Measurements from ENCODE around the gene HEATR5A.
"Not testable (repeated sequence)": the region's sequence is repeated elsewhere in the genome, so short reads cannot be mapped to it uniquely, and the experiment has no call there.

HEATR5A gene

DNA sequence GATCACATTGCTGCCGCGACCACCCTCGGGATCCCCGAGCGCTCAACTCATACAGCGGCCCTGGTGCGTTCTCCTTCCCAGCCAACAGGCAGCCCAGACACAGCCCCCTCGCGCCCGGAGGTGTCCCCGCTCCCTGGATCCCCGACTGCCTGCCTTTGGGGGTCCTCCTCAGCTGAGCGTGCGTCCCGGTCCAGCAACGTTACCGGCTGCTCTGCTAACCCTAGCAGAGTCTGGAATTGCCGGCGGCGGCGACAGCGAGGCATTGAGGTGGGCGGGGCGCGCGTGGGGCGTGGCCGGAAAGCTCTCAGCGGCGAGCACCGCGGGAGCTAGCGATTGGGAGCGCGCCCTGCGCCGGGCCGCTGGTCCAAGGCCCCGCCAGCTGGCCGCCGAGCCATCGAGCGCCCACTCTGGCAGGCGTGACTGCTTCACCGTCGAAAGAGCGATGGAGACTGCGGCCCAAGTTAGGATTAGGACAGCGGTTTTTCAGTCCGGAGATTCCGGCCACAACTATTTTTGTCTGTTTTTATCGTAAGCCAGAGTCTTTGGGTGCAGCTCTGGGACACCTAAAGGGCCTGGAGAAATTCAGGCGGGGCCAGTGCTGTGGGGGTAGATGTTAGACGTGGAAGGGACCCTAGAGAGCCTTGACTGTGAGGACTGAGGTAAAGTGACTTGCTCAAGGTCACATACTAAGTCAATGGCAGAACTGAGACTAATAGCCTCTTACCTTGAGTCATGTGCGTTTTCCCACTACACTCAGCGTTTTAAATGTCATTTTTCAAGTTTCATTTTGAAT is at the start of gene HEATR5A:
Gene HEATR5A (minus strand): TSS at position 232 of the 793 bp plus-strand sequence. CDS start 17,575 bp downstream, outside the sequence.
- no peak for TF ChIP-seq ZFX (IDR thresholded peaks at IDR 0.05; ENCODE audit: borderline replicate concordance)
- TF ChIP-seq, protein P1, sequence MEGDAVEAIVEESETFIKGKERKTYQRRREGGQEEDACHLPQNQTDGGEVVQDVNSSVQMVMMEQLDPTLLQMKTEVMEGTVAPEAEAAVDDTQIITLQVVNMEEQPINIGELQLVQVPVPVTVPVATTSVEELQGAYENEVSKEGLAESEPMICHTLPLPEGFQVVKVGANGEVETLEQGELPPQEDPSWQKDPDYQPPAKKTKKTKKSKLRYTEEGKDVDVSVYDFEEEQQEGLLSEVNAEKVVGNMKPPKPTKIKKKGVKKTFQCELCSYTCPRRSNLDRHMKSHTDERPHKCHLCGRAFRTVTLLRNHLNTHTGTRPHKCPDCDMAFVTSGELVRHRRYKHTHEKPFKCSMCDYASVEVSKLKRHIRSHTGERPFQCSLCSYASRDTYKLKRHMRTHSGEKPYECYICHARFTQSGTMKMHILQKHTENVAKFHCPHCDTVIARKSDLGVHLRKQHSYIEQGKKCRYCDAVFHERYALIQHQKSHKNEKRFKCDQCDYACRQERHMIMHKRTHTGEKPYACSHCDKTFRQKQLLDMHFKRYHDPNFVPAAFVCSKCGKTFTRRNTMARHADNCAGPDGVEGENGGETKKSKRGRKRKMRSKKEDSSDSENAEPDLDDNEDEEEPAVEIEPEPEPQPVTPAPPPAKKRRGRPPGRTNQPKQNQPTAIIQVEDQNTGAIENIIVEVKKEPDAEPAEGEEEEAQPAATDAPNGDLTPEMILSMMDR (IDR thresholded peaks at IDR 0.05): peak; percentile 44
- H3K27ac ChIP-seq: peak within 1 kb of the TSS; percentile 77

DNA sequence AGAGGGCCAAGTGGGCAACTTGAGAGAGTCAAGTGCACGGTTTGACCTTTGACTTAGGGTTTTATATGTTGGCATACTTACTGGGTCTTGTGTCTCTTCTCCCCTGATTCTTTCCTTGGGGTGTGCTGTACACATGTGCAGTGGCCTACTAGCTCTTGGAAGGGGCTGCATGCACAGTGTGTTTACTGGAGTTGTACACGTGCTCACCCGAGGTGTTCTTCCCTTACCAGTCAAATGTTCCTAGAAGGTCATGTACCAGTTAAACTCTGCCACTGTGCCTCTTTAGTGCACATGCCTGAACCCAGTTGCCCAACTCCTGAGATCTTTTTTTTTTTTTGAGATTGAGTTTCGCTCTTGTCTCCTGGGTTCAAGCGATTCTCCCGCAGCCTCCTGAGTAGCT is 46.2 kb upstream of the HEATR5A start:
- no peak for TF ChIP-seq ZFX (IDR thresholded peaks at IDR 0.05; ENCODE audit: borderline replicate concordance)
- TF ChIP-seq, protein P1 (IDR thresholded peaks at IDR 0.05): no peak
- no peak overlapping the region for H3K27ac ChIP-seq

DNA sequence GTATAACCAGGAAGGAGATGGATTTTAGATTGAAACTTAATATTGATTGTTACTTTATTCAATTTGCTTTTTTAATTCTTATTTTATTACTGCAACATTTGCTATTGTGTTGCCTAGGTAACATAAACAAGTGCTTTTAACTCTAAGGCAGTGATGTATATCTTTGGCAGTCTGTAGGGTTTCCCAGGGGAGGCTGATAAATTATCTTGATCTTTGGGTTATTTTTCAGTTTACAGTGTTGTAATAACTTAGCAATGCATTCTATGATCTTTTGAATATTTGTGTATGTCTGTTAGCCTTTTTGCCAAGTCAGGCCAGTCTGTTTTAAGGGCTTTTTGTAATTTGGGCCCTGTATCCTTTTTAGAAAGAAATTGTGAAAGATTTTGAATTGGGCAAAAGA is 44.8 kb upstream of the HEATR5A start:
- H3K27ac ChIP-seq: no peak overlapping the region
- no peak for TF ChIP-seq ZFX (IDR thresholded peaks at IDR 0.05; ENCODE audit: borderline replicate concordance)
- TF ChIP-seq, protein P1 (IDR thresholded peaks at IDR 0.05): no peak

DNA sequence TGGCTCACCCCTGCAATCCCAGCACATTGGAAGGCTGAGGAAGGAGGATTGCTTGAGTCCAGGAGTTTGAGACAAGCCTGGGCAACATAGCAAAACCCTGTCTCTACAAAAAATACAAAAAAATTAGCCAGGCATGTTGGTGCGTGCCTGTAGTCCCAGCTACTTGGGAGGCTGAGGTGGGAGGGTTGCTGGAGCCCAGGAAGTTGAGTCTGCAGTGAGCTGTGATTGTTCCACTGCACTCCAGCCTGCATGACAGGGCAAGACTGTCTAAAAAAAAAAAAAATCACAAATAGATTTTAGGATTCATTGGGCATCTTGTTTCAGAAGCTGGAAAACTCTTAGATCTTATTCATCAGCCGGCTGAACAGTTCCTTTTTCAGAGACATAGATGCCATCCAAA is 42.1 kb upstream of the HEATR5A start:
- H3K27ac ChIP-seq: not testable (repeated sequence)

DNA sequence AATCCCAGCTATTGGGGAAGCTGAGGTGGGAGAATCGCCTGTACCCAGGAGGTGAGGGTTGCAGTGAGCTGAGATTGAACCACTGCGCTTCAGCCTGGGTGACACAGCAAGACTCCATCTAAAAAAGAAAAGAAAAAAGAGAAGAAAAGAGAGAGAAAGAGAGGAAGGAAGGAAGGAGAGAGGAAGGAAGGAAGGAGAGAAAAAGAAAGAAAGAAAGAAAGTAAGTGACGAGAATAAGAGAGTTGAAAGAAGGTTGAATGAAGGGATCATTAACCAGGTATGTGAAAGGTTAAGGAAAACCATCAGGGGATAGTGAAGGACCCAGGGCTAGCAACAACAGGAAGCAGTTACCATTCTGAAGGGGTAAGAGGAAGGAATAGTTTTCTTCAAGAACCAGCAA is 41.2 kb upstream of the HEATR5A start:
- no peak overlapping the region for H3K27ac ChIP-seq
- TF ChIP-seq, protein P1 (IDR thresholded peaks at IDR 0.05): no peak
- TF ChIP-seq ZFX (IDR thresholded peaks at IDR 0.05; ENCODE audit: borderline replicate concordance): no peak

DNA sequence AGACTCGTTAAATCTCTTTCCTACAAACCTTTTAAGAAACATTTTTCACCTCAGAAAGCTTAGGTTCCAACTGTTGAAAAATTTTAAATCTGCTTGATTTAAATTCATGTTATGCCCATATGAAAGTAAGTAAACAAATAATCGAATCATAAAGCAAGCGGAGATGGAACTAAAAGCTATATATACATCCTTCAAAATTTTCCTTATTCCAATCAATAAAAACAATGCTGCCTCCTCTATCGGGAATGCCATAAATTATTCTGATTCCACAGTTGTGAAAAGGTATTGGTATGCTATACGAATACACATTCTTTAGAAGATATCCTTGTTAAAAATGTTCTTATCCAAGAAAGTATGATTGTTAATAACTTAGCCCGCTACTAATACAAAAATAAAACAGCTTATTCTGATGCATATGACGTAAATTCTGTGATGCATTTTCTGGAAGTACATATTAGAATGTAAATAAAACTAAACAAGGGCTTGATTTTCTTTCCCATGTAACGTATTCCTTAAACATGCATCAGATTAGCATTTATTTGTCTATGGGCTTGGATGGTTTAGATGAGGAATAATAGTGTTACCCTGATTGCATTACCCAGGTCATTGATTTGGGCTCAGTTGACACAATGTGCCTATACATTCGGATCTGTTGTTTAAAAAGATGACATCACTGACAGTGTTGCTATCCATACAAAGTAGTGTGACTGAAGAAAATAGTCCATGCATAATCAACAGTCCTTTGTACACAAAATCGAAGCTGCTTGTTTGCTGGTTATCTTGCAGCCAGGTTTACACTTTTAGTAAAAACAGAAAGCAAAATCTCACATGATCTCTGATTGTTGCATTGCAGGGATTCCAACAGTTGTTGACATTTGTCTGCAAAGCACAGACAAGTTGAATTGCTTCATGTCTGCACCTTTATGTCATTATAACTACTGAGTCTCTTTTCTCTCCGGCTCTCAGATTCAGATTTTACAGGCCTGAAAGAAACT is 37.6 kb upstream of the HEATR5A start:
- H3K27ac ChIP-seq: peak overlapping the region; percentile 86
- TF ChIP-seq, protein P1 (IDR thresholded peaks at IDR 0.05): peak; percentile 0; the same call in 1 of the 2 replicates
- no peak for TF ChIP-seq ZFX (IDR thresholded peaks at IDR 0.05; ENCODE audit: borderline replicate concordance)

DNA sequence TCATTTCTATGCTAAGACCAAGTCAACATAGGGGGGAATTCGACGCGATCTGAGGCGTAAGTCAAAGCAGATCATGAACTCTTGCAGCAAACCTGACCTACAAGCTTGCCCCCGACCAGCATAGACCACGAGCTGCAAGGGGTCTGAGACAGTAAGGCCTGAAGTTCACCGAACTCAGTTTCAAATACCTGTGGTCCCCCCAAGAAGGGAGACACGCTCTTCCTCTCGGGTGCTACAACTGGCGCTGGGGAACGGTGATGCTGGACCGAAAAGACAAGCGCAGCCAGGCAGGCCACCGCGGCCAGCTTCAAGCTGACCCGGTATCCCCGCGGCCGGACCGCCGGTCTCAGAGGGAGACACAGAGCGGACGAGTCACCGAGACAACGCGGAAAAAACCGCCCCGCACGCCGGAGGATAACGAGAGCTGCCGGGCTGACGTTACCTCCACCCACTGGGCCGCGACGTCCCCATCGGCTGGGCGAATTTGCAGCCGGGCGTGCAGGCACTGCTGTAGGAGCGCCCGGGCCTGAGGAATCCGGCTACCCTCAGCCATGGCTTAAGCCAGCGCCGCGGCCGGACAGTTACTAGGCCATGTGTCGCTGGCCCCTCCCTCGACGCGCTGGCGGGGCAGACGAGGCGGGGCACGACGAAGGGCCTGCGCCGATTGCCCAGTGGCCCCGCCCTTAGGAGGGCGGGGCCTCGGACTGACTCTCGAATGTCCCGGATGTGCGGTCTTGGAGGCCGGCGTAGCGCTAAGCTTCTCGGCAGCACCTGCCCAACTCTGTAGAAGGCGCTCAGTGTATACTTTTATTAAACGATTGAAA is 36.7 kb upstream of the HEATR5A start, which contains the start of gene DTD2:
Gene DTD2 (minus strand): TSS at position 666 of the 824 bp plus-strand sequence. CDS start 113 bp downstream, at position 553.
- H3K27ac ChIP-seq: peak within 1 kb of the TSS; percentile 86
- TF ChIP-seq ZFX (IDR thresholded peaks at IDR 0.05; ENCODE audit: borderline replicate concordance): no peak
- TF ChIP-seq, protein P1 (IDR thresholded peaks at IDR 0.05): peak; percentile 25; the same call in 1 of the 2 replicates
